ENCODE measurements around the gene CEACAM1. TPM values are rescaled to one million over a fixed set of nuclear protein-coding genes. Genes with fewer than 3 reads are reported as not detected.
A peak's percentile ranks its signal among the peaks of the same experiment; 100 is the strongest.

The CEACAM1 gene
- total and polyA plus RNA-seq, 2 experiments from 2014 or later, result 0.63 to 3.0 TPM

DNA sequence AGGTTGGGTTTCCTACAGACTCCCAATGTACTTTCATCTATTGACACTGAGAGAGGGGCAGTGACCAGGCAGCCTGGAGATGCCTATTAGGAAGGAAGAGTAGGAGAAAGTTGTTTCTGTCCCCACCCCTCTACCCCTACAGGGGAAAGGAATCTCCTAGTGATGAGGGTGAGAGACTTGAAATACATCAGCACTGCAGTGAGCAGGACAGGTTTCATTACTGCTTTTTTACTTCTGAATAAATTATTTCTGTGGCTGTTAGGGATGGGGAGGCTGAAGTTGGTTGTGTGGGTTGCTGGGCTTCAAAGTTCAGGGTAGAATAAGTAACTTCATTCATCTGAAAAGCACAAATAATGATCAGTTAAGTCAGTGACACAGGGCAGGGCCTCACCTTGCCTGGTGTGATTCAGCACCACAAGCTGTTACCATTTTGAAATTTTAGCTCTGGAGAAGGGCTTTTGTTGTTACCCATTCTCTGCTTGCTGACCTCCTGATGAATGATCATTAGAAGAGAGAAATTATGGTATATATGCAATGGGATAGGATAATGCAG, 19.3 kb downstream of the CEACAM1 start:
- no peak overlapping the region for H3K4me3 Mint-ChIP-seq
- Histone ChIP-seq H2AFZ (0 out of 2 replicates have a peak overlapping the region, but pooled peaks have one; percentile 32), H3K79me2 (replicated peaks; ENCODE audit: insufficient read depth) (no peaks in the 10 kb centered on the region), H3K27ac (ENCODE audit: low read depth) (no peak overlapping the region), H3K4me2 (no peak overlapping the region), H3F3A (replicated peaks; ENCODE audit: low read depth) (peaks cover 3% of the 10 kb centered on the region; the same call in 1 of the 2 replicates), H3K36me3 (ENCODE audit: insufficient read depth) (no peaks in the 10 kb centered on the region), H3K4me1 (ENCODE audit: insufficient read depth) (peaks cover 5% of the 10 kb centered on the region), H4K20me1 (replicated peaks; ENCODE audit: insufficient read depth) (no peaks in the 10 kb centered on the region), H3K27me3 (ENCODE audit: insufficient read depth) (no peaks in the 10 kb centered on the region), H3K9me2 (ENCODE audit: insufficient read depth) (peaks cover 4% of the 10 kb centered on the region; the same call in 1 of the 2 replicates), H3K4me3 (no peak overlapping the region)
- H3K27ac Mint-ChIP-seq, result no peak overlapping the region
- ATAC-seq (no peak; the same call in 2 of the 3 replicates), DNase-seq (ENCODE audit: low spot score) (no peak)
- no peaks in the 10 kb centered on the region for H3K9me3 Mint-ChIP-seq
- no peak for TF ChIP-seq ZNF114 (CRISPR knock-in tag; IDR thresholded peaks at IDR 0.05)
- TF ChIP-seq, protein P1, sequence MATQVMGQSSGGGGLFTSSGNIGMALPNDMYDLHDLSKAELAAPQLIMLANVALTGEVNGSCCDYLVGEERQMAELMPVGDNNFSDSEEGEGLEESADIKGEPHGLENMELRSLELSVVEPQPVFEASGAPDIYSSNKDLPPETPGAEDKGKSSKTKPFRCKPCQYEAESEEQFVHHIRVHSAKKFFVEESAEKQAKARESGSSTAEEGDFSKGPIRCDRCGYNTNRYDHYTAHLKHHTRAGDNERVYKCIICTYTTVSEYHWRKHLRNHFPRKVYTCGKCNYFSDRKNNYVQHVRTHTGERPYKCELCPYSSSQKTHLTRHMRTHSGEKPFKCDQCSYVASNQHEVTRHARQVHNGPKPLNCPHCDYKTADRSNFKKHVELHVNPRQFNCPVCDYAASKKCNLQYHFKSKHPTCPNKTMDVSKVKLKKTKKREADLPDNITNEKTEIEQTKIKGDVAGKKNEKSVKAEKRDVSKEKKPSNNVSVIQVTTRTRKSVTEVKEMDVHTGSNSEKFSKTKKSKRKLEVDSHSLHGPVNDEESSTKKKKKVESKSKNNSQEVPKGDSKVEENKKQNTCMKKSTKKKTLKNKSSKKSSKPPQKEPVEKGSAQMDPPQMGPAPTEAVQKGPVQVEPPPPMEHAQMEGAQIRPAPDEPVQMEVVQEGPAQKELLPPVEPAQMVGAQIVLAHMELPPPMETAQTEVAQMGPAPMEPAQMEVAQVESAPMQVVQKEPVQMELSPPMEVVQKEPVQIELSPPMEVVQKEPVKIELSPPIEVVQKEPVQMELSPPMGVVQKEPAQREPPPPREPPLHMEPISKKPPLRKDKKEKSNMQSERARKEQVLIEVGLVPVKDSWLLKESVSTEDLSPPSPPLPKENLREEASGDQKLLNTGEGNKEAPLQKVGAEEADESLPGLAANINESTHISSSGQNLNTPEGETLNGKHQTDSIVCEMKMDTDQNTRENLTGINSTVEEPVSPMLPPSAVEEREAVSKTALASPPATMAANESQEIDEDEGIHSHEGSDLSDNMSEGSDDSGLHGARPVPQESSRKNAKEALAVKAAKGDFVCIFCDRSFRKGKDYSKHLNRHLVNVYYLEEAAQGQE (IDR thresholded peaks at IDR 0.05; ENCODE audit: unreplicated experiment), result no peak
- no peak for TF ChIP-seq POLR2AphosphoS5 (IDR thresholded peaks at IDR 0.05; ENCODE audit: low read depth)
- peaks cover 11% of the 10 kb centered on the region for H3K27me3 Mint-ChIP-seq (ENCODE audit: insufficient read depth, low read depth, poor library complexity)
- no peaks in the 10 kb centered on the region for H3K36me3 Mint-ChIP-seq (ENCODE audit: low read depth)
- H3K4me1 Mint-ChIP-seq, result peaks cover 38% of the 10 kb centered on the region

- Histone ChIP-seq H3K27ac (ENCODE audit: low read depth) (no peak overlapping the region), H3K27me3 (ENCODE audit: insufficient read depth) (no peaks in the 10 kb centered on the region), H3K4me3 (no peak overlapping the region), H2AFZ (no peak overlapping the region), H3K4me1 (ENCODE audit: insufficient read depth) (no peaks in the 10 kb centered on the region), H3K79me2 (replicated peaks; ENCODE audit: insufficient read depth) (no peaks in the 10 kb centered on the region), H3K4me2 (no peak overlapping the region), H3F3A (replicated peaks; ENCODE audit: low read depth) (0 out of 2 replicates have a peak, but pooled peaks cover 3% of the 10 kb centered on the region), H3K9me2 (ENCODE audit: insufficient read depth) (no peaks in the 10 kb centered on the region), H4K20me1 (replicated peaks; ENCODE audit: insufficient read depth) (no peaks in the 10 kb centered on the region), H3K36me3 (ENCODE audit: insufficient read depth) (no peaks in the 10 kb centered on the region)
- no peak for ATAC-seq
- peaks cover 23% of the 10 kb centered on the region for H3K4me1 Mint-ChIP-seq
- H3K36me3 Mint-ChIP-seq (ENCODE audit: low read depth), result no peaks in the 10 kb centered on the region
- H3K27ac Mint-ChIP-seq, result no peak overlapping the region
- no peaks in the 10 kb centered on the region for H3K9me3 Mint-ChIP-seq
- H3K27me3 Mint-ChIP-seq (ENCODE audit: insufficient read depth, low read depth, poor library complexity), result peaks cover 4% of the 10 kb centered on the region
- no peak for DNase-seq (ENCODE audit: low spot score)
- H3K4me3 Mint-ChIP-seq, result no peak overlapping the region
- TF ChIP-seq ZNF331 (CRISPR knock-in tag; IDR thresholded peaks at IDR 0.05; ENCODE audit: low read depth) (no peak), ZNF462 (CRISPR knock-in tag; IDR thresholded peaks at IDR 0.05) (no peak), CREB1 (CRISPR knock-in tag; IDR thresholded peaks at IDR 0.05; ENCODE audit: low read depth) (no peak), STAT1 (IDR thresholded peaks at IDR 0.05; ENCODE audit: unreplicated experiment) (no peak), JUNB (IDR thresholded peaks at IDR 0.05; ENCODE audit: unreplicated experiment) (no peak)
- TF ChIP-seq, protein P2, sequence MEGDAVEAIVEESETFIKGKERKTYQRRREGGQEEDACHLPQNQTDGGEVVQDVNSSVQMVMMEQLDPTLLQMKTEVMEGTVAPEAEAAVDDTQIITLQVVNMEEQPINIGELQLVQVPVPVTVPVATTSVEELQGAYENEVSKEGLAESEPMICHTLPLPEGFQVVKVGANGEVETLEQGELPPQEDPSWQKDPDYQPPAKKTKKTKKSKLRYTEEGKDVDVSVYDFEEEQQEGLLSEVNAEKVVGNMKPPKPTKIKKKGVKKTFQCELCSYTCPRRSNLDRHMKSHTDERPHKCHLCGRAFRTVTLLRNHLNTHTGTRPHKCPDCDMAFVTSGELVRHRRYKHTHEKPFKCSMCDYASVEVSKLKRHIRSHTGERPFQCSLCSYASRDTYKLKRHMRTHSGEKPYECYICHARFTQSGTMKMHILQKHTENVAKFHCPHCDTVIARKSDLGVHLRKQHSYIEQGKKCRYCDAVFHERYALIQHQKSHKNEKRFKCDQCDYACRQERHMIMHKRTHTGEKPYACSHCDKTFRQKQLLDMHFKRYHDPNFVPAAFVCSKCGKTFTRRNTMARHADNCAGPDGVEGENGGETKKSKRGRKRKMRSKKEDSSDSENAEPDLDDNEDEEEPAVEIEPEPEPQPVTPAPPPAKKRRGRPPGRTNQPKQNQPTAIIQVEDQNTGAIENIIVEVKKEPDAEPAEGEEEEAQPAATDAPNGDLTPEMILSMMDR (conservative IDR thresholded peaks at IDR 0.05; ENCODE audit: low read depth in 2 of 2), result no peak
These were observed 23.2 kb downstream of the CEACAM1 start for GRCh38 chr19:42505066-42505465.

Data from GM23338 (cell line).